Measurements from ENCODE around the gene ATP8B1. TPM values are rescaled to one million over a fixed set of nuclear protein-coding genes. Genes with fewer than 3 reads are reported as not detected.

Gene ATP8B1
- total and polyA plus RNA-seq, 3 donors from 2014 or later, result 1.6 to 3.0 (median 1.7) TPM

DNA sequence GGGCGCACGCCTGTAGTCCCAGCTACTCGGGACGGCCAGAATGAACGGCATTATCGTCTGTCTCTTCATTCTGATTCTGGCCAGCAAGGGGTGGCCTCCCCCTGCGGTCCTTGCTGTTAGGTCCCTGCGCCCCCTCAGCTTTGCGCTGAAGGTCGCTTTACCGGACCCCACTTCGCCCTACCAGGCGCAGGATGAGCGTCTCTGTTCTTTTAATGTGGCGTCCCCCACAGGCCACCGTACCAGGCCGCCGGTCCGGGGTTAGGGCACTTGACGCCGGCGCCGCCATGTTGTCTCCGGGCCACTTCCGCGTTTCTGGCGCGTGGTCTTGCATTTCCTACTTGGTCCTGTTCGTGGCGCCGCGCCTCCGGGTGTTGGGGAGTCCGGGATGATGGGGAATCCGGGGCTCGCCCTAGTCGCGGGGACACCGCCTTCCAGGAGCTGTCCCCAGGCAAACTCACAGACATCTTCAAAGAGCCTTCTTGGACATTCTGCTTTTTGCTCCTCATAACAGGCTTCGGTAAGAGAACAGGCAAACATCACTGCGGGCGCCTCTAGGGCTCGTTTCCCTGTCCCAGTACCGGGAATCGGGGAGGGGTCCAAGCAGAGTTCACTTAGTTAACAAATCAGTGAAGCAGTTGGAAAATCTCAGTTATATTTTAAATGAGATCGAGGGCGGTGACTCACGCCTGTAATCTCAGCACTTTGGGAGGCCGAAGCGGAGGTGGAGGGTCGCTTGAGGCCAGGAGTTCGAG, 172.9 kb downstream of the ATP8B1 start:
- no peaks in the 10 kb centered on the region for H3K9me3 ChIP-seq
- no peaks in the 10 kb centered on the region for H3K36me3 ChIP-seq (ENCODE audit: low read depth, missing control alignments)
- peak overlapping the region; percentile 68 to 70 for H3K4me3 ChIP-seq
- TF ChIP-seq POLR2A (IDR thresholded peaks at IDR 0.05), result no peak
- TF ChIP-seq, protein P1, sequence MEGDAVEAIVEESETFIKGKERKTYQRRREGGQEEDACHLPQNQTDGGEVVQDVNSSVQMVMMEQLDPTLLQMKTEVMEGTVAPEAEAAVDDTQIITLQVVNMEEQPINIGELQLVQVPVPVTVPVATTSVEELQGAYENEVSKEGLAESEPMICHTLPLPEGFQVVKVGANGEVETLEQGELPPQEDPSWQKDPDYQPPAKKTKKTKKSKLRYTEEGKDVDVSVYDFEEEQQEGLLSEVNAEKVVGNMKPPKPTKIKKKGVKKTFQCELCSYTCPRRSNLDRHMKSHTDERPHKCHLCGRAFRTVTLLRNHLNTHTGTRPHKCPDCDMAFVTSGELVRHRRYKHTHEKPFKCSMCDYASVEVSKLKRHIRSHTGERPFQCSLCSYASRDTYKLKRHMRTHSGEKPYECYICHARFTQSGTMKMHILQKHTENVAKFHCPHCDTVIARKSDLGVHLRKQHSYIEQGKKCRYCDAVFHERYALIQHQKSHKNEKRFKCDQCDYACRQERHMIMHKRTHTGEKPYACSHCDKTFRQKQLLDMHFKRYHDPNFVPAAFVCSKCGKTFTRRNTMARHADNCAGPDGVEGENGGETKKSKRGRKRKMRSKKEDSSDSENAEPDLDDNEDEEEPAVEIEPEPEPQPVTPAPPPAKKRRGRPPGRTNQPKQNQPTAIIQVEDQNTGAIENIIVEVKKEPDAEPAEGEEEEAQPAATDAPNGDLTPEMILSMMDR (IDR thresholded peaks at IDR 0.05), result peak; percentile 66 to 80 (median 75)
- no peaks in the 10 kb centered on the region for H3K27me3 ChIP-seq
- peak overlapping the region; percentile 16 to 71 for H3K27ac ChIP-seq
- DNase-seq, result peak; percentile 99
- intact Hi-C loops (cut with DNase I; ENCODE audit: low total_unique reads), result no loop called here
- H3K4me1 ChIP-seq, result no peaks in the 10 kb centered on the region
- WGBS, 2 donors, result 2 to 3% methylated on average over 34 to 52 of the region's 52 CpGs

DNA sequence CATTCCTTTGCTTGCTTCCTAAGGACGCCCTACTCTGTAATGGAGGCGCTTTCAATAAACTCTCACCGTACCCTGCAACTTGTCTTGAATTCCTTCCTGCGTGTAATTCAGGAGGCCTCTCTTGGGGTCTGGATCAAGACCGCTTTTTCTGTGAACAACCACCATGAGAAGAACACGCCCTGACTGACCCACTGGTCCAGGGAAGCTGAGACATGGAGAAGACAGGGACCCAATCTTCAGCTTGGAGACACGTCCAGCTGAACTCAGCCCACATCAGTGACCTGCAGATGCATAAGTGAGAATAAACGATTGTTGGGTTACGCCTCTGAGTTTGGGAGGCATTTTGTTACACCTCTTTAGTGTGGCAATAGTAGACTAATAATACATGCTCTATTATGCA, 173.7 kb downstream of the ATP8B1 start:
- no peak for DNase-seq
- intact Hi-C loops (cut with DNase I; ENCODE audit: low total_unique reads), result no loop called here
- TF ChIP-seq, protein P1 (IDR thresholded peaks at IDR 0.05), result no peak
- Histone ChIP-seq H3K4me1 (no peaks in the 10 kb centered on the region), H3K4me3 (peak overlapping the region; percentile 68 to 70), H3K27ac (no peak overlapping the region), H3K9me3 (no peaks in the 10 kb centered on the region), H3K36me3 (ENCODE audit: low read depth, missing control alignments) (no peaks in the 10 kb centered on the region), H3K27me3 (no peaks in the 10 kb centered on the region)
- 62 to 75% methylated on average over 9 of the region's 9 CpGs for WGBS, 2 donors

DNA sequence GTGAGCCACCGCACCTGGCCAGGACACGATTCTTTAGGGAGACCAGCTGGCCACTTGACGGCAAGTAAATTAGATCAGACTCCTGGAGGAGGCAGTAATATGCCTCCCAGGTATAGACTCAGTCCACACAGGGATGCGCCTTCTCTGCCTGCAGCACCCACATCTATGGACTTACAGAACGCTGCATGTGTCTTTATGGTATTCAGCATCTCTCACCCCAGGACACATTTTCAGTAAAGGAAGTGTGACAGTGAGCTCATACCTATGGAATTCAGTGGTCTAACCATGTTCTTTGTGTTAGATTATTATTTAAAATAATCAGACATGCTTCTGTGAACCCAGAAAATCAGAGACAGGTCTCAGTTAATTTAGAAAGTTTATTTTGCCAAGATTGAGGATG, 175.6 kb downstream of the ATP8B1 start:
- intact Hi-C loops (cut with DNase I; ENCODE audit: low total_unique reads), result no loop called here
- Histone ChIP-seq H3K9me3 (no peaks in the 10 kb centered on the region), H3K4me3 (no peak overlapping the region), H3K36me3 (ENCODE audit: low read depth, missing control alignments) (no peaks in the 10 kb centered on the region), H3K4me1 (no peaks in the 10 kb centered on the region), H3K27ac (no peak overlapping the region), H3K27me3 (no peaks in the 10 kb centered on the region)
- 87 to 89% methylated on average over 5 of the region's 5 CpGs for WGBS, 2 donors
- DNase-seq, result no peak
- TF ChIP-seq POLR2A (IDR thresholded peaks at IDR 0.05), result no peak
- TF ChIP-seq, protein P1 (IDR thresholded peaks at IDR 0.05), result no peak

DNA sequence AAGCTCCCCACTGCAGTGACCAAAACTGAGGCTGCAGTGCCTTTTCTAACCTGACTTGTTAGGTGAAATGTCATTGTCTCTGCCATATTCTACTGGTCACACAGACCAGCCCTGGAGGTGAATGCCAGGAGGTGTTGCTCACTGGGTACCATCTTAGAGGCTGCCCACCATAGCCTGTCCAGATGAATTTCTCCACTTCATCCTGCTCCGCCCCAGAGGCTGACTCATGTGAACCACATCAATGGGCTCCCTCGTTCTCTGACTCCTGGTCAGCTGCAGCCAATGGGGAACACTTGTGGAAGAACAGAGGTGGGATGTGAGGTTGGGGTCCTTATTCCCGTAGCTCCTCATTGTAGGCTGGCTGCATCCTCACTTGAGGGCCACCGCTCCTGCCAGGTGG, 178.1 kb downstream of the ATP8B1 start:
- no peak overlapping the region for H3K4me3 ChIP-seq
- peaks cover 7% of the 10 kb centered on the region for H3K4me1 ChIP-seq
- no peak overlapping the region for H3K27ac ChIP-seq
- H3K9me3 ChIP-seq, result no peaks in the 10 kb centered on the region
- DNase-seq, result no peak
- intact Hi-C loops (cut with DNase I; ENCODE audit: low total_unique reads), result no loop called here
- no peak for TF ChIP-seq POLR2A (IDR thresholded peaks at IDR 0.05)
- TF ChIP-seq, protein P1 (IDR thresholded peaks at IDR 0.05), result no peak
- no peaks in the 10 kb centered on the region for H3K36me3 ChIP-seq (ENCODE audit: low read depth, missing control alignments)
- WGBS, 2 donors, result 85 to 93% methylated on average over 3 to 4 of the region's 4 CpGs
- no peaks in the 10 kb centered on the region for H3K27me3 ChIP-seq

DNA sequence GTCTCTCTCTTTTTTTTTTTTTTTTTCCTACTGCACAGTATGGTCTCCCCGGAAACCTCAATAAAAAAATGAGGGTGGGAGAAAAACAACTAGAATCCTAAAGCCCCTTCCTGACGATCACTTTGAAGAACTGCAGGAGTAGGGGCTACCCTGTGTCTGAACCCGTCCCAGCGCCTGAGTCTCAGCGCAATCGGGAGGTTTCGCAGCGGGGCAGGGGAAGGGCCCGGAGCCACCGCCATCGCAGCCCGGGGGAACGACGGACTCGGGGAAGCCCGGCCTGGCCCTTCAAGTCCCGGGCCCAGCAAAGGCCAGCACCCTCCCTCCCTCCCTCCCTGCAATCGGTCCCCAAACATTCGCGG, 181.9 kb downstream of the ATP8B1 start:
- H3K4me3 ChIP-seq, result peak overlapping the region; percentile 72 to 92
- no peak for DNase-seq
- H3K4me1 ChIP-seq, result peaks cover 7% of the 10 kb centered on the region
- TF ChIP-seq POLR2A (IDR thresholded peaks at IDR 0.05), result no peak
- TF ChIP-seq, protein P1 (IDR thresholded peaks at IDR 0.05), result no peak
- 0% methylated on average over 15 to 20 of the region's 20 CpGs for WGBS, 2 donors
- H3K36me3 ChIP-seq (ENCODE audit: low read depth, missing control alignments), result no peaks in the 10 kb centered on the region
- intact Hi-C loops (cut with DNase I; ENCODE audit: low total_unique reads), result no loop called here
- no peaks in the 10 kb centered on the region for H3K27me3 ChIP-seq
- H3K9me3 ChIP-seq, result no peaks in the 10 kb centered on the region
- peak overlapping the region; percentile 61 to 83 for H3K27ac ChIP-seq

Data from testis (tissue), 3 donors.